DMS153 treated with DMSO at 0.1 percent for 48 hours (cell line): ENCODE data around the gene SEC22A.

Experiments used
- DNase-seq: peaks from one replicate; lab custom pipeline; 2025; ENCODE audit not compliant: unreplicated experiment; lab: John Stamatoyannopoulos, UW

The SEC22A gene

GRCh38 chr3:123262226-123262625 is 60.5 kb downstream of the SEC22A start:
- DNase-seq: no peak

DNA sequence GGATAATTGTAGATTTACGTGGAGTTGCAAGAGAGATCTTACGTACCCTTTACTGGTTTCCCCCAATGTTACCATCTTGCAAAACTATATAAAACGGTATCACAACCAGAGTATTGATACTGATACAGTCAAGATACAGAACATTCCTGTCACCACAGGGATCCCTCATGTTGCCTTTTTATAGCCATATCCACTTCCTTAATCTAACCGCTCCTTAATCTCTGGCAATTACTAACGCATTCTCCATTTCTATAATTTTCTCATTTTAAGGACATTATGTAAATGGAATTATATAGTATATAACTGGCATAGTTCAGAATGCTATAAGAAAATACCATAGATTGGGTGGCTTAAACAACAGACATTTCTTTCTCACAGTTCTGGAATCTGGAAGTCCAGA is 61.1 kb downstream of the SEC22A start:
- no peak for DNase-seq

DNA sequence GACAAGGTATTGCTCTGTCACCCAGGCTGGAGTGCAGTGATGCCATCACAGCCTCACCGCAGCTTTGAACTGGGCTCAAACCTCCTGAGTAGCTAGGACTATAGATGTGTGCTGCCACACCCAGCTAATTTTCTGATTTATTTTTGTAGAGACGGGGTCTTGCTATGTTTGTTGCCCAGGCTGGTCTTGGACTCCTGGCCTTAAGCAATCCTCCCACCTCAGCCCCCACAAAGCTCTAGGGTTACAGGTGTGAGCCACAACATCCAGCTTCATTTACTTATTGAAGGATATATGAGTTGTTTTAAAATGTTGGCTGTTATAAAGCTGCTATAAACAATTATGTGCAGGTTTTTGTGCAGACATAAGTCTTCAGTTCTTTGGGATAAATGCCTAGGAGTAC is 62.2 kb downstream of the SEC22A start:
- no peak for DNase-seq

DNA sequence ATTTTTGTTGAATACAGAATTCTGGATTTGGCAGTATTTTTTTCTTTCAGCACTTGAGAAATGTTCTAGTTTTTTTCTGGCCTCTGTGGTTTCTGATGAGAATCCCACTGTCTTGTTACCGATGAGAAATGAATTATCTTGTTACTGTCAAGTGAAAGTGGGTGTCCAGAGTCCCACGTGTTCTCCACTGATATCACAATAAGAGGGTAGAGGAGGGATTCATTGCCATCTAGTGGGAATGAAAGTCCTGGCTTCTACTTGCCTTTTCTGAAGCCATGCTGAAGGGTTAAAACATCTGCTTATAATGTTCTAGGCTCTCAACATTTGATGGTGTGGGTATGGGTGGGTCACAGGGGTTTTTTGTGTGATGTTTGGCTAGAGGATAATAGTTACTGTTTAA is 66.1 kb downstream of the SEC22A start:
- DNase-seq: no peak

- no peak for DNase-seq
Observed at GRCh38 chr3:123270818-123271217, 69.1 kb downstream of the SEC22A start.

DNA sequence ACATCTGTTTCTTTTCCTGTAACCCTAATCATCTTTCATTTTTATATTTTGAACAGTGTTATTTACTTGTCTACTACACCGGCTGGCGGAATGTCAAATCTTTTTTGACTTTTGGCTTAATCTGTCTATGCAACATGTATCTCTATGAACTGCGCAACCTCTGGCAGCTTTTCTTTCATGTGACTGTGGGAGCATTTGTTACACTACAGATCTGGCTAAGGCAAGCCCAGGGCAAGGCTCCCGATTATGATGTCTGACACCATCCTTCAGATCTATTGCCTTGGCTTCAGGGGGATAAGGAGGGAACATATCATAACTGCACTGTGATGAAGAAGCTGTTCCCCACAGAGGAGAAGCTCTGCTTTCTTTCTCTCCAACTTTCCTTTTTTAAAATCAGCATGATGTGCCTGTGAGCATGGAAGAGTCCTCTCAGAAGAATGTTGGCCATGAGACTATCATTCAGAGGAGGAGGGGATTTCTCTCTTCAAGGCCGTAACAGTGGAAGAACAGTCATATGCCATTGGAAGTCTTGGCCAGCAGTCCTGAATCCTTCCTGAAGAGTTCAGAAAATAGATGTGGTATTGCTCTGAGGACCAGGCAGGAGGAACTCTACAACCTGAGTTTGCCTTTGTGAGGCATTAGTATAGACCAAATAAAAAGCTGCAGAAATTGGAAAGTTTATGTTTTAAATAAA is 69.9 kb downstream of the SEC22A start:
- no peak for DNase-seq

DNA sequence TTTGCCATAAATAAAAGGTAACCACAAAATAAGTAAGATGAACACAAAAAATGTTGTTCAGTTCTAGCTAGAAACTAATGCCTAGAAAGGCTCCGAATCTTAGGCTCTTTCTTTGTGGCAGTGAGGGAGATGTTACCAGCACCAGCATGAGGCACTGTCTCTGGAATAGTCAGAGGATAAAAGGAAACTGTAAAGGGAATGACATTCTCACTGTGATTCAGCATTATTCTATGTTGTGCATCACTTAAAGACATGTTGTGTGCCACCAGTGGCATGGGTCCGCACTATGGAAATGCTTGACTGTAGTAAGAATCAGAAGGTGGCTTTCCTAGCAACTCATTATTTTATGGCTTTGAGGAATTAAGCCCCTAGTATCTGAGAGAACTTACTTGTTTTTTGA is 70.8 kb downstream of the SEC22A start:
- DNase-seq: no peak

- no peak for DNase-seq
Observed at GRCh38 chr3:123275691-123276090, 73.9 kb downstream of the SEC22A start.

DNA sequence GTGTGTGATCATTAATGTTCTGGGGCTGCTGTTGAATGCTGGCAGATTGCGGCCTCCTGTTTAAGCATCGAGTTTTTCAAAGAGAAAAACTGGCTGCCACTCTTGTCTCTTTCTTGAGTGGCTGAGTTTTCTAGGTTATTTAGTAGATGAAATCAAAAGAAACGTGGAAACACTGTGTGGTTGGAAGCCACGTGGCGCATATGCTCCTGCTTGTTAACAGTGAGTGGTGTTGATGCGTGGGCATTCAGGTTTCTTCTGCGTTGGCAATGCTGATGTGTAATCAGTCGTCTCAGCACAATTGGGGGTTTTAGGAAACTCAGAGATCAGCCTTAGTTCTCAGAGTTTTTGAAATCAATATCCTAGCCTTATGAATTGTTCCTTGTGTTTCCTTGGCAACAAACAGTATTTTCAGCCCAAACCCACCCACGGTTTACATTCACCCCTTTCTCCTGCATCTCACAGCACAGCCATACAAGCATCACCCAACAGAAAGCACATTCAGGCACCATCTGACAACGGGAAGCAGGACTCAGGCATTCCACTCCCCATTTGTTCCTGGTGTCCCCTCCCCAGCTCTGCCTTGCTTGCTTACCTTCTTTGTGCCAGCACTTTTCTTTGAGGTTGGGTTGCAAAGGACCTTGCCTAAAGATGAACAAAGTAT is 74.7 kb downstream of the SEC22A start:
- no peak for DNase-seq

GRCh38 chr3:123277106-123277505 is 75.4 kb downstream of the SEC22A start:
- no peak for DNase-seq

DNA sequence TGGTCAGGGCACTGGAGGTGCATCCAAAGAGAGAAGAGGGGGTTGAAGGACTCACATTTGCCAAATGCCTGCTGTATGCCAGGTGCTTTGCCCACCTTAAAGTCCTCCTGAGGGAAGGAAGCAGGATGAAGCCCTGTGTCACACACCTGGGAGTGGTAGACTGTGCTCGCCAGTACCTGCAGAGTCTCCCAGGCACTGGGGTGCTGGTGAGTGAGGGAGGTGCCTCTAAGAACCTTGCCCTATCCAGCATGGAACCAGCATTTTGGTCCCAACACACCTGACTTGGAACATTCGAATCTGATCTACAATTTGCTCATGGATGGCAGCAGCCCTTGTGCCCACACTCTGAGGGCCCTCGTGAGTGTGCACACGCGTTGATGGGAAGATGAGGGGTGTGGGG is 76.7 kb downstream of the SEC22A start:
- DNase-seq: no peak

- DNase-seq: no peak
Observed at GRCh38 chr3:123279121-123279520, 77.4 kb downstream of the SEC22A start.

GRCh38 chr3:123281406-123281805 is 79.7 kb downstream of the SEC22A start:
- DNase-seq: no peak

GRCh38 chr3:123281929-123282328 is 80.2 kb downstream of the SEC22A start:
- DNase-seq: no peak

GRCh38 chr3:123282461-123282860 is 80.7 kb downstream of the SEC22A start:
- no peak for DNase-seq

GRCh38 chr3:123283074-123283473 is 81.3 kb downstream of the SEC22A start:
- DNase-seq: no peak

GRCh38 chr3:123283657-123284398 is 82.1 kb downstream of the SEC22A start:
- no peak for DNase-seq

GRCh38 chr3:123284399-123285010 is 82.8 kb downstream of the SEC22A start:
- no peak for DNase-seq

- no peak for DNase-seq
Observed at GRCh38 chr3:123285066-123285465, 83.3 kb downstream of the SEC22A start.

GRCh38 chr3:123285479-123285878 is 83.7 kb downstream of the SEC22A start:
- DNase-seq: no peak

- no peak for DNase-seq
Observed at GRCh38 chr3:123285931-123286307, 84.2 kb downstream of the SEC22A start.
